ENCODE measurements around the gene SMPD2.

GRCh38 chr6:109465772-109466171 lies 25.2 kb downstream of the SMPD2 start:
- no peak for TF ChIP-seq CTCF (IDR thresholded peaks at IDR 0.05)
- no peak for TF ChIP-seq POLR2AphosphoS5 (IDR thresholded peaks at IDR 0.05; ENCODE audit: low read depth, low read length)
